ENCODE measurements around the gene GNMT. TPM values are rescaled to one million over a fixed set of nuclear protein-coding genes. Genes with fewer than 3 reads are reported as not detected.

Gene GNMT
- total and polyA plus RNA-seq, 2 experiments from 2014 or later: 0.21 to 1.3 TPM

DNA sequence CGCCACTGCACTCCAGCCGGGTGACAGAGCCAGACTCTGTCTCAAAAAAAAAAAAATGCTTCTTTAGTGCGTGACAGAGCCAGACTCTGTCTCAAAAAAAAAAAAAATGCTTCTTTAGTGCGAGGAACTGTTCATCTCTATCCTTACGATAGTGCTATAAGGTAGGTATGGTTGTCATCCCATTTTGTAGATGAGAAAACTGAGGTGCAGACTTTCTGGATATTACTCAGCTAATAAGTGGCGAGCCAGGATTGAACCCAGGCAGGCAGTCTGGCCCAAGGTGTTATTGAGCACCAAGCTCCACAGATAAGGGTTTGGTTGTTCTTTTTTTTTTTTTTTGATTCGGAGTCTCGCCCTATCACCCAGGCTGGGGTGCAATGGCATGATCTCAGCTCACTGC lies 41.3 kb downstream of the GNMT start:
- H3K36me3 ChIP-seq: peaks cover under 1% of the 10 kb centered on the region
- no peak overlapping the region for H3K4me3 ChIP-seq
- H3K27ac ChIP-seq: no peak overlapping the region
- H3K9me3 ChIP-seq (ENCODE audit: low read depth): no peaks in the 10 kb centered on the region
- no peak for DNase-seq (ENCODE audit: low read depth in 1 of 2, low spot score in 1 of 2)
- no peaks in the 10 kb centered on the region for H3K4me1 ChIP-seq (ENCODE audit: low read depth)
- TF ChIP-seq, protein P1, sequence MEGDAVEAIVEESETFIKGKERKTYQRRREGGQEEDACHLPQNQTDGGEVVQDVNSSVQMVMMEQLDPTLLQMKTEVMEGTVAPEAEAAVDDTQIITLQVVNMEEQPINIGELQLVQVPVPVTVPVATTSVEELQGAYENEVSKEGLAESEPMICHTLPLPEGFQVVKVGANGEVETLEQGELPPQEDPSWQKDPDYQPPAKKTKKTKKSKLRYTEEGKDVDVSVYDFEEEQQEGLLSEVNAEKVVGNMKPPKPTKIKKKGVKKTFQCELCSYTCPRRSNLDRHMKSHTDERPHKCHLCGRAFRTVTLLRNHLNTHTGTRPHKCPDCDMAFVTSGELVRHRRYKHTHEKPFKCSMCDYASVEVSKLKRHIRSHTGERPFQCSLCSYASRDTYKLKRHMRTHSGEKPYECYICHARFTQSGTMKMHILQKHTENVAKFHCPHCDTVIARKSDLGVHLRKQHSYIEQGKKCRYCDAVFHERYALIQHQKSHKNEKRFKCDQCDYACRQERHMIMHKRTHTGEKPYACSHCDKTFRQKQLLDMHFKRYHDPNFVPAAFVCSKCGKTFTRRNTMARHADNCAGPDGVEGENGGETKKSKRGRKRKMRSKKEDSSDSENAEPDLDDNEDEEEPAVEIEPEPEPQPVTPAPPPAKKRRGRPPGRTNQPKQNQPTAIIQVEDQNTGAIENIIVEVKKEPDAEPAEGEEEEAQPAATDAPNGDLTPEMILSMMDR (IDR thresholded peaks at IDR 0.05; ENCODE audit: low read depth, low read length): no peak
- no peaks in the 10 kb centered on the region for H3K27me3 ChIP-seq

DNA sequence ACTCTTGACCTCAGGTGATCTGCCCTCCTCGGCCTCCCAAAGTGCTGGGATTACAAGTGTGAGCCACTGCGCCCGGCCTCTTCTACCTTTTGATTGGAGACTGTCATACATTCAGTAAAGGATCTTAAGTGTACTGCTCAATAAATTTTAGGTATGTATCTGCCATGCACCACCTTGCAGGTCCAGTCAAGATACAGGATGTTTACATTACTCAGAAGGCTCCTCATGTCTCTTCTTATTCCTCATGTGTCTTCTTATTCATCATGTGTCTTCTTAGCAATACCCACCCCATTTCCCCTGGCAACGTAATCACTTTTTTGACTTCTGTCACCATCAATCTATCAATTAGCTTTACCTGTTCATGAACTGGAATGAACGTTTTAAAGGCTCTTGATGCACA lies 45.3 kb downstream of the GNMT start:
- H3K9me3 ChIP-seq (ENCODE audit: low read depth): no peaks in the 10 kb centered on the region
- no peak for DNase-seq (ENCODE audit: low read depth in 1 of 2, low spot score in 1 of 2)
- no peak overlapping the region for H3K27ac ChIP-seq
- no peaks in the 10 kb centered on the region for H3K27me3 ChIP-seq
- no peaks in the 10 kb centered on the region for H3K4me1 ChIP-seq (ENCODE audit: low read depth)
- H3K4me3 ChIP-seq: no peak overlapping the region
- TF ChIP-seq, protein P1 (IDR thresholded peaks at IDR 0.05; ENCODE audit: low read depth, low read length): no peak
- H3K36me3 ChIP-seq: peaks cover 15% of the 10 kb centered on the region

GRCh38 chr6:43006251-43006650 lies 45.7 kb downstream of the GNMT start:
- Histone ChIP-seq H3K36me3 (peaks cover 19% of the 10 kb centered on the region), H3K4me3 (no peak overlapping the region), H3K27ac (no peak overlapping the region), H3K4me1 (ENCODE audit: low read depth) (no peaks in the 10 kb centered on the region), H3K27me3 (no peaks in the 10 kb centered on the region), H3K9me3 (ENCODE audit: low read depth) (no peaks in the 10 kb centered on the region)
- no peak for DNase-seq (ENCODE audit: low read depth in 1 of 2, low spot score in 1 of 2)
- TF ChIP-seq, protein P1 (IDR thresholded peaks at IDR 0.05; ENCODE audit: low read depth, low read length): no peak

GRCh38 chr6:43007126-43007525 lies 46.6 kb downstream of the GNMT start:
- Histone ChIP-seq H3K4me1 (ENCODE audit: low read depth) (no peaks in the 10 kb centered on the region), H3K4me3 (no peak overlapping the region), H3K27me3 (no peaks in the 10 kb centered on the region), H3K9me3 (ENCODE audit: low read depth) (no peaks in the 10 kb centered on the region), H3K27ac (no peak overlapping the region), H3K36me3 (peaks cover 24% of the 10 kb centered on the region)
- DNase-seq (ENCODE audit: low read depth in 1 of 2, low spot score in 1 of 2): no peak
- TF ChIP-seq, protein P1 (IDR thresholded peaks at IDR 0.05; ENCODE audit: low read depth, low read length): no peak

DNA sequence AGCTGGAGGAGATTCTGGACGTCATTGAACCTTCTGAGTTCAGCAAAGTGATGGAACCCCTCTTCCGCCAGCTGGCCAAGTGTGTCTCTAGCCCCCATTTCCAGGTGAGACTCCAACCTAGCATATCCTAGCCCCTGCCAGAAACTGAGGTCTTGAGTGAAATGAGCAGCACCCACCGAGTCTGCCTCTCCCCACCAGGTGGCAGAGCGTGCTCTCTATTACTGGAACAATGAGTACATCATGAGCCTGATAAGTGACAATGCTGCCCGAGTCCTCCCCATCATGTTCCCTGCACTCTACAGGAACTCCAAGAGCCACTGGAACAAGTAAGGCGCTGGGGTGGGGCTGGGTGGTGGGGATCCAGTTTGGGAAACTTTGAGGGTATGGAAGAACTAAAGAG lies 48.6 kb downstream of the GNMT start:
- H3K36me3 ChIP-seq: peaks cover 24% of the 10 kb centered on the region

More for the DNA sequence above, 48.6 kb downstream of the GNMT start:
- Histone ChIP-seq H3K27ac (no peak overlapping the region), H3K4me1 (ENCODE audit: low read depth) (peaks cover 5% of the 10 kb centered on the region), H3K4me3 (no peak overlapping the region), H3K27me3 (no peaks in the 10 kb centered on the region), H3K9me3 (ENCODE audit: low read depth) (no peaks in the 10 kb centered on the region)
- DNase-seq (ENCODE audit: low read depth in 1 of 2, low spot score in 1 of 2): peak; percentile 51 to 59
- TF ChIP-seq, protein P1 (IDR thresholded peaks at IDR 0.05; ENCODE audit: low read depth, low read length): peak; percentile 52

All from cardiac muscle cell (in vitro differentiated cells and primary cell).